Endodermal cell (in vitro differentiated cells): ENCODE data around the gene TIA1. TPM values are rescaled to one million over a fixed set of nuclear protein-coding genes. Genes with fewer than 3 reads are reported as not detected.

ENCODE experiments used
- DNase-seq: peaks from one replicate; pipeline ENCODE4 v3.0.0-alpha.2; 2017
- H3K27ac ChIP-seq: 2 replicates; pipeline ENCODE4 v1.5.1; 2013; ENCODE audit warnings: mild to moderate bottlenecking, low read depth, low read length, moderate library complexity
- H3K27me3 ChIP-seq: 2 replicates; pipeline ENCODE4 v1.6.1; 2013; ENCODE audit warnings: mild to moderate bottlenecking, low read length, moderate library complexity; ENCODE audit not compliant: insufficient read depth, control insufficient read depth, poor library complexity, severe bottlenecking
- H3K36me3 ChIP-seq: 2 replicates; pipeline ENCODE4 v1.7.0; 2013; ENCODE audit warnings: mild to moderate bottlenecking, low read length, moderate library complexity; ENCODE audit not compliant: control insufficient read depth, insufficient read depth
- H3K4me1 ChIP-seq: one replicate; pipeline ENCODE4 v1.7.0; 2013; ENCODE audit warnings: low read length; ENCODE audit not compliant: control insufficient read depth, insufficient read depth
- H3K4me3 ChIP-seq: 2 replicates; pipeline ENCODE4 v1.5.1; 2013; ENCODE audit warnings: mild to moderate bottlenecking, low read length, moderate library complexity
- H3K9ac ChIP-seq: 2 replicates; pipeline ENCODE4 v1.6.1; 2013; ENCODE audit warnings: mild to moderate bottlenecking, low read length, moderate library complexity; ENCODE audit not compliant: poor library complexity, severe bottlenecking; ENCODE audit errors: extremely low read depth
- H3K9me3 ChIP-seq: 2 replicates; pipeline ENCODE4 v1.6.1; 2013; ENCODE audit warnings: mild to moderate bottlenecking, low read length, moderate library complexity; ENCODE audit not compliant: control insufficient read depth
- H3K27ac Mint-ChIP-seq: 2 replicates; pipeline ENCODE4 v1.8.0; 2020; ENCODE audit warnings: mixed read lengths
- H3K27me3 Mint-ChIP-seq: 2 replicates; pipeline ENCODE4 v1.8.0; 2021; ENCODE audit warnings: mild to moderate bottlenecking, mixed read lengths; ENCODE audit not compliant: insufficient read depth
- H3K36me3 Mint-ChIP-seq: 2 replicates; pipeline ENCODE4 v1.8.0; 2020; ENCODE audit warnings: low read depth, mixed read lengths
- H3K4me1 Mint-ChIP-seq: 2 replicates; pipeline ENCODE4 v1.8.0; 2020; ENCODE audit warnings: mixed read lengths
- H3K4me3 Mint-ChIP-seq: 2 replicates; pipeline ENCODE4 v1.8.0; 2020; ENCODE audit warnings: mild to moderate bottlenecking, moderate library complexity, mixed read lengths
- H3K9me3 Mint-ChIP-seq: 2 replicates; pipeline ENCODE4 v1.8.0; 2020; ENCODE audit warnings: mild to moderate bottlenecking, mixed read lengths
- WGBS, 2 experiments: methylation state at CpG; one replicate each; pipeline versions ENCODE4 v1.1.5 to v1.1.7; 2013; ENCODE audit warnings: missing lambda C conversion rate in 2 of 2, mixed read lengths in 1 of 2; ENCODE audit not compliant: insufficient coverage in 1 of 2, insufficient read length in 1 of 2; 5-methylcytosine and 5-hydroxymethylcytosine counted together
- total RNA-seq, 2 donors: library from RNA; stranded (reverse); fragmentation: NEBNext Ultra II Directional in 1 of 2; extraction: Animal tissue kit (Norgen Biotek cat#: 25700) in 1 of 2; gene quantifications; 2 replicates in 1 of 2; 3 replicates in 1 of 2; pipeline ENCODE4 v1.2.1, GENCODE V29; 2021
- TF ChIP-seq, protein P1 (sequence below): fragments of 200-600 bp; sonication (generic); conservative IDR thresholded peaks from 2 replicates; pipeline ENCODE4 v1.5.0; 2021; ENCODE audit warnings: antibody characterized with exemption, mild to moderate bottlenecking

Gene TIA1
- total RNA-seq, 2 donors from 2014 or later: 217 to 256 TPM

DNA sequence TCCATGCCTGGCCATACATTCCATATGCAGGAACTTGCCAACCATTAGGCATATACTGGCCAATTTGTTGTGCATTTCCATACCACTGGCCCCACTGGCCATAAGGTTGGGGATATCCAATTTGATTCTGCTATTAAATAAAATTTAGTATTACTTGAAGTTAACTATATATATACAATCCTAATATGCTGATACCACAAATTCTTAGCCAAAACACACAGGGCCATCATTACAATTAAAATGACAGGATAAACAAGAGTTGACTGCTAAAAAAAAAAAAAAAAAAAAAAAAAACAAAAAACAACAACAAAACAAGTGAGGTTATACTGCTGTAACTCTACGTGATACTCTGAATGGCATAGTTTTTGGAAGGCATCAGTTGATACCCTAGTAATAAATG is 34.1 kb downstream of the TIA1 start:
- 100% methylated on average over 1 of the region's 1 CpG; no CpG with 5 or more reads in 1 of the 2 experiments for WGBS, 2 experiments
- Histone ChIP-seq H3K27ac (no peak overlapping the region), H3K9me3 (no peaks in the 10 kb centered on the region), H3K4me3 (no peak overlapping the region), H3K9ac (no peak overlapping the region), H3K36me3 (peaks cover 96% of the 10 kb centered on the region), H3K4me1 (no peaks in the 10 kb centered on the region), H3K27me3 (no peaks in the 10 kb centered on the region)
- DNase-seq: no peak
- Mint-ChIP-seq H3K9me3 (no peaks in the 10 kb centered on the region), H3K4me3 (no peak overlapping the region), H3K27ac (no peak overlapping the region), H3K27me3 (no peaks in the 10 kb centered on the region), H3K4me1 (no peaks in the 10 kb centered on the region), H3K36me3 (peaks cover 74% of the 10 kb centered on the region)
- TF ChIP-seq, protein P1, sequence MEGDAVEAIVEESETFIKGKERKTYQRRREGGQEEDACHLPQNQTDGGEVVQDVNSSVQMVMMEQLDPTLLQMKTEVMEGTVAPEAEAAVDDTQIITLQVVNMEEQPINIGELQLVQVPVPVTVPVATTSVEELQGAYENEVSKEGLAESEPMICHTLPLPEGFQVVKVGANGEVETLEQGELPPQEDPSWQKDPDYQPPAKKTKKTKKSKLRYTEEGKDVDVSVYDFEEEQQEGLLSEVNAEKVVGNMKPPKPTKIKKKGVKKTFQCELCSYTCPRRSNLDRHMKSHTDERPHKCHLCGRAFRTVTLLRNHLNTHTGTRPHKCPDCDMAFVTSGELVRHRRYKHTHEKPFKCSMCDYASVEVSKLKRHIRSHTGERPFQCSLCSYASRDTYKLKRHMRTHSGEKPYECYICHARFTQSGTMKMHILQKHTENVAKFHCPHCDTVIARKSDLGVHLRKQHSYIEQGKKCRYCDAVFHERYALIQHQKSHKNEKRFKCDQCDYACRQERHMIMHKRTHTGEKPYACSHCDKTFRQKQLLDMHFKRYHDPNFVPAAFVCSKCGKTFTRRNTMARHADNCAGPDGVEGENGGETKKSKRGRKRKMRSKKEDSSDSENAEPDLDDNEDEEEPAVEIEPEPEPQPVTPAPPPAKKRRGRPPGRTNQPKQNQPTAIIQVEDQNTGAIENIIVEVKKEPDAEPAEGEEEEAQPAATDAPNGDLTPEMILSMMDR: no peak

- WGBS, 2 experiments: 96 to 97% methylated on average over 3 of the region's 3 CpGs
- no peak overlapping the region for H3K9ac ChIP-seq
- H3K4me1 ChIP-seq: no peaks in the 10 kb centered on the region
- no peaks in the 10 kb centered on the region for H3K4me1 Mint-ChIP-seq
- peaks cover 59% of the 10 kb centered on the region for H3K36me3 Mint-ChIP-seq
- no peaks in the 10 kb centered on the region for H3K9me3 ChIP-seq
- TF ChIP-seq, protein P1: no peak
- no peak overlapping the region for H3K27ac Mint-ChIP-seq
- no peak overlapping the region for H3K4me3 Mint-ChIP-seq
- peaks cover 89% of the 10 kb centered on the region for H3K36me3 ChIP-seq
- H3K27ac ChIP-seq: no peak overlapping the region
- H3K4me3 ChIP-seq: no peak overlapping the region
- no peaks in the 10 kb centered on the region for H3K27me3 ChIP-seq
- no peak for DNase-seq
- no peaks in the 10 kb centered on the region for H3K9me3 Mint-ChIP-seq
- no peaks in the 10 kb centered on the region for H3K27me3 Mint-ChIP-seq
Measured at GRCh38 chr2:70212298-70212932, 36.0 kb downstream of the TIA1 start.

DNA sequence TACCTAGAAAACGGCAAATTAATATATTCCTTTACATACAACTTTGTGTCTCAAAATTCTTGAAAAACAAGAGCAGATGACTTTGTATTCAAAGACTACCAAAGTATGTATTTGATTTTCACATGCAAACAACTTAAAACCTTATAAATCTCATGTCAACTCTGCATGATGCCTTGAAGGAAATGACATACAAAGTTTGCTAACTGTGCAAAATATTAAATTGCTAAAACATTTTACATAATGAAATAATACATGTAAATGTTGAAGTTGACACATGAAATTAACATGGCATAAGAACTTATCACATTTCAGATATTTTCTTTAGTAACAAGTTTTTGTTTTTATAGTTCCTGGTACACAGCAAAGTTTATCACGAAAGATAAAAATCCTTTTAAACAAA is 36.8 kb downstream of the TIA1 start:
- no peaks in the 10 kb centered on the region for H3K27me3 Mint-ChIP-seq
- peaks cover 53% of the 10 kb centered on the region for H3K36me3 Mint-ChIP-seq
- no peak overlapping the region for H3K27ac Mint-ChIP-seq
- no peak overlapping the region for H3K27ac ChIP-seq
- H3K4me3 Mint-ChIP-seq: no peak overlapping the region
- WGBS, 2 experiments: 93 to 100% methylated on average over 2 of the region's 2 CpGs
- H3K4me1 Mint-ChIP-seq: no peaks in the 10 kb centered on the region
- H3K27me3 ChIP-seq: no peaks in the 10 kb centered on the region
- no peaks in the 10 kb centered on the region for H3K4me1 ChIP-seq
- H3K9me3 ChIP-seq: no peaks in the 10 kb centered on the region
- TF ChIP-seq, protein P1: no peak
- no peaks in the 10 kb centered on the region for H3K9me3 Mint-ChIP-seq
- peaks cover 85% of the 10 kb centered on the region for H3K36me3 ChIP-seq
- H3K4me3 ChIP-seq: no peak overlapping the region
- H3K9ac ChIP-seq: no peak overlapping the region
- DNase-seq: no peak
